H1 (cell line): ENCODE data around the gene ATP1B3. TPM values are rescaled to one million over a fixed set of nuclear protein-coding genes. Genes with fewer than 3 reads are reported as not detected.

Source experiments
- CTCF ChIA-PET: fragments of 300-600 bp; sonication (Branson Sonifier 250); formaldehyde crosslinking; loops from one replicate; lab custom pipeline; 2021; ENCODE audit not compliant: partially characterized antibody; lab: Charles Lee
- POLR2A ChIA-PET: fragments of 300-600 bp; sonication (Branson Sonifier 250); formaldehyde crosslinking; loops from one replicate; lab custom pipeline; 2021; ENCODE audit warnings: inconsistent platforms; ENCODE audit not compliant: partially characterized antibody; lab: Charles Lee
- DNase-seq, 2 experiments: peaks; one replicate each; pipeline versions ENCODE4 v3.0.0 to v3.0.0-alpha.2; 2010 to 2022; ENCODE audit warnings: low spot score in 2 of 2, low read depth in 1 of 2, mixed read lengths in 1 of 2
- FAIRE-seq: peaks from 2 replicates; lab custom pipeline; 2011; peaks lifted over from hg19 to GRCh38; lab: Jason Lieb, UNC
- H2AFZ ChIP-seq: 2 replicates; pipeline ENCODE4 v1.8.1; 2012; ENCODE audit warnings: low read length, inconsistent platforms
- H2AK5ac ChIP-seq: 2 replicates; pipeline ENCODE4 v1.6.1; 2013; ENCODE audit warnings: low read depth, low read length
- H2BK120ac ChIP-seq: replicated peaks from 2 replicates; pipeline ENCODE3; 2013; ENCODE audit warnings: low read depth, low read length, inconsistent platforms
- H2BK12ac ChIP-seq: 2 replicates; pipeline ENCODE4 v1.6.1; 2013; ENCODE audit warnings: low read depth, low read length
- H2BK15ac ChIP-seq: 2 replicates; pipeline ENCODE4 v1.6.1; 2013; ENCODE audit warnings: low read length
- H2BK20ac ChIP-seq: 2 replicates; pipeline ENCODE4 v1.6.1; 2013; ENCODE audit warnings: low read length
- H2BK5ac ChIP-seq: 2 replicates; pipeline ENCODE4 v1.6.1; 2013; ENCODE audit warnings: low read depth, low read length
- H3K14ac ChIP-seq: 2 replicates; pipeline ENCODE4 v1.6.1; 2013; ENCODE audit warnings: inconsistent platforms; ENCODE audit not compliant: insufficient read length
- H3K18ac ChIP-seq: 2 replicates; pipeline ENCODE4 v1.6.1; 2013; ENCODE audit warnings: low read length; ENCODE audit errors: extremely low read depth
- H3K23ac ChIP-seq: 2 replicates; pipeline ENCODE4 v1.6.1; 2013; ENCODE audit warnings: inconsistent platforms; ENCODE audit not compliant: insufficient read length
- H3K23me2 ChIP-seq: 2 replicates; pipeline ENCODE4 v1.6.1; 2013; ENCODE audit warnings: low read depth, low read length
- H3K27ac ChIP-seq: 2 replicates; pipeline ENCODE4 v1.6.1; 2011; ENCODE audit warnings: low read depth, low read length, inconsistent platforms
- H3K27me3 ChIP-seq, 4 experiments: replicated peaks in 1 of 4; 1 replicate in 1 of 4; 2 replicates in 3 of 4; pipeline versions ENCODE4 v1.6.1 to v1.8.1; 2011 to 2013; ENCODE audit warnings: low read length in 3 of 4, mild to moderate bottlenecking in 3 of 4, inconsistent platforms in 2 of 4, mixed read lengths in 2 of 4, moderate library complexity in 1 of 4; ENCODE audit not compliant: control insufficient read depth in 3 of 4, insufficient read depth in 3 of 4; ENCODE audit errors: extremely low read depth in 1 of 4
- H3K36me3 ChIP-seq, 4 experiments: 2 replicates each; pipeline versions ENCODE4 v1.6.1 to v1.8.1; 2011 to 2013; ENCODE audit warnings: mild to moderate bottlenecking in 4 of 4, low read length in 3 of 4, moderate library complexity in 2 of 4, control low read depth in 1 of 4, inconsistent platforms in 1 of 4; ENCODE audit not compliant: insufficient read depth in 4 of 4, control insufficient read depth in 2 of 4
- H3K4ac ChIP-seq: replicated peaks from 2 replicates; pipeline ENCODE3; 2013; ENCODE audit warnings: low read length, low read depth, mixed read lengths, inconsistent platforms; ENCODE audit not compliant: insufficient read length
- H3K4me1 ChIP-seq, 4 experiments: replicated peaks in 1 of 4; 1 replicate in 1 of 4; 2 replicates in 3 of 4; pipeline versions ENCODE4 v1.6.1 to v1.8.1; 2011 to 2013; ENCODE audit warnings: low read length in 3 of 4, inconsistent platforms in 2 of 4, mixed read lengths in 1 of 4; ENCODE audit not compliant: insufficient read depth in 4 of 4, control insufficient read depth in 3 of 4
- H3K4me2 ChIP-seq, 2 experiments: 2 replicates each; pipeline versions ENCODE4 v1.6.1 to v1.8.1; 2011 to 2013; ENCODE audit warnings: low read depth in 2 of 2, low read length in 2 of 2, control low read depth in 1 of 2, inconsistent platforms in 1 of 2, mild to moderate bottlenecking in 1 of 2; ENCODE audit not compliant: insufficient read depth in 1 of 2
- H3K4me3 ChIP-seq, 4 experiments: fragments of 200-600, 300-600 bp in 1 of 4; sonication (generic), shearing (Covaris generic), sonication (Bioruptor Twin) in 1 of 4; 2 replicates each; pipeline versions ENCODE4 v1.5.1 to v1.8.1; 2011 to 2016; ENCODE audit warnings: low read length in 4 of 4, low read depth in 3 of 4, control low read depth in 2 of 4, inconsistent platforms in 2 of 4, mild to moderate bottlenecking in 2 of 4, mixed read lengths in 1 of 4, moderate library complexity in 1 of 4; ENCODE audit not compliant: insufficient read depth in 2 of 4; ENCODE audit errors: extremely low read depth in 1 of 4
- H3K56ac ChIP-seq: replicated peaks from 2 replicates; pipeline ENCODE3; 2013; ENCODE audit warnings: low read depth, mild to moderate bottlenecking, mixed read lengths, low read length, inconsistent platforms; ENCODE audit not compliant: insufficient read length
- H3K79me1 ChIP-seq: 2 replicates; pipeline ENCODE4 v1.6.1; 2013; ENCODE audit warnings: low read depth, low read length, control low read depth
- H3K79me2 ChIP-seq, 2 experiments: 2 replicates each; pipeline versions ENCODE4 v1.6.1 to v1.8.1; 2012 to 2013; ENCODE audit warnings: low read length in 2 of 2, mild to moderate bottlenecking in 2 of 2, inconsistent platforms in 1 of 2; ENCODE audit not compliant: insufficient read depth in 2 of 2, control insufficient read depth in 1 of 2
- H3K9ac ChIP-seq, 4 experiments: replicated peaks in 1 of 4; 1 replicate in 1 of 4; 2 replicates in 3 of 4; pipeline versions ENCODE4 v1.6.1 to v1.8.1; 2011 to 2013; ENCODE audit warnings: low read depth in 3 of 4, low read length in 3 of 4, control low read depth in 2 of 4, mild to moderate bottlenecking in 2 of 4, moderate library complexity in 2 of 4, inconsistent platforms in 1 of 4; ENCODE audit errors: extremely low read depth in 1 of 4
- H3K9me3 ChIP-seq, 2 experiments: 2 replicates each; pipeline versions ENCODE4 v1.6.1 to v1.8.1; 2012 to 2013; ENCODE audit warnings: mild to moderate bottlenecking in 2 of 2, moderate library complexity in 2 of 2, control low read depth in 1 of 2, inconsistent platforms in 1 of 2, low read depth in 1 of 2, low read length in 1 of 2, mixed read lengths in 1 of 2; ENCODE audit not compliant: insufficient read depth in 2 of 2
- H4K20me1 ChIP-seq, 2 experiments: replicated peaks in 1 of 2; 2 replicates each; pipeline versions ENCODE3 to v1.8.1; 2011 to 2013; ENCODE audit warnings: inconsistent platforms in 2 of 2, low read length in 2 of 2, mild to moderate bottlenecking in 1 of 2; ENCODE audit not compliant: insufficient read depth in 2 of 2, control insufficient read depth in 1 of 2
- H4K5ac ChIP-seq: 2 replicates; pipeline ENCODE4 v1.6.1; 2013; ENCODE audit warnings: low read length, low read depth, mixed read lengths, inconsistent platforms; ENCODE audit not compliant: insufficient read length
- H4K8ac ChIP-seq: 2 replicates; pipeline ENCODE4 v1.8.0; 2013; ENCODE audit warnings: mild to moderate bottlenecking, moderate library complexity, low read length, inconsistent platforms; ENCODE audit not compliant: insufficient read depth; ENCODE audit errors: extremely low read depth
- H4K91ac ChIP-seq: replicated peaks from 2 replicates; pipeline ENCODE3; 2013; ENCODE audit warnings: low read length, mixed read lengths, inconsistent platforms; ENCODE audit not compliant: insufficient read length
- ATF3 ChIP-seq: IDR thresholded peaks from 2 replicates; pipeline ENCODE4 v1.6.1; 2011; ENCODE audit warnings: low read depth, mild to moderate bottlenecking, low read length; ENCODE audit not compliant: insufficient read depth
- BRCA1 ChIP-seq: IDR thresholded peaks from 2 replicates; pipeline ENCODE4 v1.6.1; 2012; ENCODE audit warnings: low read depth, low read length, improper control_type of control experiment
- CEBPB ChIP-seq: IDR thresholded peaks from 2 replicates; pipeline ENCODE4 v1.6.1; 2012; ENCODE audit warnings: low read depth, low read length
- CREB1 ChIP-seq: IDR thresholded peaks from 2 replicates; pipeline ENCODE4 v1.6.1; 2012; ENCODE audit warnings: inconsistent platforms
- E2F6 ChIP-seq: IDR thresholded peaks from 2 replicates; pipeline ENCODE4 v1.6.1; 2012; ENCODE audit warnings: inconsistent platforms
- EP300 ChIP-seq, 2 experiments: IDR thresholded peaks; 1 replicate in 1 of 2; 2 replicates in 1 of 2; pipeline ENCODE4 v1.6.1; 2011 to 2012; ENCODE audit warnings: low read depth in 2 of 2, low read length in 2 of 2, mild to moderate bottlenecking in 2 of 2, borderline replicate concordance in 1 of 2, inconsistent platforms in 1 of 2, moderate library complexity in 1 of 2
- FOSL1 ChIP-seq: IDR thresholded peaks from 2 replicates; pipeline ENCODE4 v1.6.1; 2011; ENCODE audit warnings: mild to moderate bottlenecking, low read depth, low read length, moderate library complexity; ENCODE audit not compliant: insufficient read depth
- HDAC2 ChIP-seq, 2 experiments: fragments of 300-600 bp in 1 of 2; sonication (generic) in 1 of 2; IDR thresholded peaks; 2 replicates each; pipeline ENCODE4 v1.6.1; 2011 to 2012; ENCODE audit warnings: low read depth in 2 of 2, low read length in 2 of 2, mild to moderate bottlenecking in 2 of 2, moderate library complexity in 2 of 2, borderline replicate concordance in 1 of 2, inconsistent platforms in 1 of 2
- PHF8 ChIP-seq: fragments of 200-600 bp; sonication (generic); conservative IDR thresholded peaks from 2 replicates; pipeline ENCODE4 v1.7.1; 2012; ENCODE audit warnings: low read depth, mild to moderate bottlenecking, inconsistent platforms, low read length, moderate library complexity
- RBBP5 ChIP-seq: IDR thresholded peaks from 2 replicates; pipeline ENCODE4 v1.7.1; 2012; ENCODE audit warnings: low read depth, mild to moderate bottlenecking, inconsistent platforms, low read length, moderate library complexity, borderline replicate concordance
- RXRA ChIP-seq: IDR thresholded peaks from 2 replicates; pipeline ENCODE4 v1.6.1; 2011; ENCODE audit warnings: low read depth, mild to moderate bottlenecking, low read length, moderate library complexity; ENCODE audit not compliant: insufficient read depth
- SP1 ChIP-seq: IDR thresholded peaks from 2 replicates; pipeline ENCODE4 v1.6.1; 2011; ENCODE audit warnings: low read depth, low read length
- TEAD4 ChIP-seq: IDR thresholded peaks from 2 replicates; pipeline ENCODE4 v1.6.1; 2012; ENCODE audit warnings: low read depth, low read length, inconsistent platforms, mixed read lengths
- WGBS, 2 experiments: shearing (Covaris generic) in 1 of 2; methylation state at CpG; one replicate each; pipeline versions ENCODE4 v1.1.6 to v1.1.7; 2013 to 2015; ENCODE audit warnings: low lambda C conversion rate in 2 of 2, mixed read lengths in 2 of 2, inconsistent platforms in 1 of 2, low coverage in 1 of 2, missing lambda C conversion rate in 1 of 2; ENCODE audit not compliant: insufficient replicate concordance in 2 of 2, insufficient coverage in 1 of 2, insufficient read length in 1 of 2; ENCODE audit errors: extremely low coverage in 1 of 2, missing lambda C conversion rate in 1 of 2; 5-methylcytosine and 5-hydroxymethylcytosine counted together
- polyA plus RNA-seq, 7 experiments: library from polyadenylated mRNA; depleted of rRNA in 3 of 7; stranded (reverse) in 5 of 7; unstranded in 2 of 7; fragments of >200 nt in 5 of 7; fragments of 200-250 nt in 2 of 7; gene quantifications; 1 replicate in 5 of 7; 2 replicates in 1 of 7; 4 replicates in 1 of 7; pipeline versions ENCODE4 v1.2.1 to v1.2.3, GENCODE V29; 2011 to 2013; ENCODE audit warnings: missing spikeins in 2 of 7, mixed read lengths in 2 of 7
- total RNA-seq: library from RNA; stranded (reverse); fragmentation: NEBNext Ultra II Directional; extraction: Animal tissue kit (Norgen Biotek cat#: 25700); gene quantifications from 2 replicates; pipeline ENCODE4 v1.2.1, GENCODE V29; 2021

The ATP1B3 gene
- total and polyA plus RNA-seq, 2 of the 8 experiments (the other 6 are each of a cell fraction or from before 2014, with no cell fraction given): 233 to 342 TPM

- 98% methylated on average over 4 of the region's 4 CpGs; no CpG with 5 or more reads in 1 of the 2 experiments for WGBS, 2 experiments
- no peak overlapping the region for H3K27ac ChIP-seq
- TF ChIP-seq TEAD4 (no peak), HDAC2 (IDR thresholded peaks at IDR 0.05; ENCODE audit: borderline replicate concordance in 1 of 2, low read depth in 2 of 2, low read length in 2 of 2) (no peak), EP300 (IDR thresholded peaks at IDR 0.05; ENCODE audit: borderline replicate concordance in 1 of 2, low read depth in 2 of 2, low read length in 2 of 2) (no peak), CEBPB (no peak), E2F6 (no peak), RXRA (no peak), ATF3 (no peak), SP1 (no peak), CREB1 (no peak), FOSL1 (no peak), PHF8 (no peak), RBBP5 (no peak), BRCA1 (no peak)
Measured at GRCh38 chr3:141920701-141921100, 44.3 kb downstream of the ATP1B3 start.

More at GRCh38 chr3:141920701-141921100, 44.3 kb downstream of the ATP1B3 start:
- Histone ChIP-seq H3K79me1 (no peaks in the 10 kb centered on the region), H2BK5ac (no peak overlapping the region), H3K14ac (no peak overlapping the region), H3K79me2 (no peaks in the 10 kb centered on the region), H2AK5ac (no peak overlapping the region), H3K4me2 (no peak overlapping the region), H3K4ac (no peak overlapping the region), H2BK20ac (no peak overlapping the region), H3K23me2 (no peaks in the 10 kb centered on the region; the same call in 1 of the 2 replicates), H2BK12ac (no peak overlapping the region), H2BK15ac (no peak overlapping the region), H3K56ac (no peak overlapping the region), H3K9me3 (no peaks in the 10 kb centered on the region), H3K18ac (no peak overlapping the region), H4K8ac (no peak overlapping the region), H3K4me1 (no peaks in the 10 kb centered on the region), H3K23ac (no peak overlapping the region), H3K9ac (no peak overlapping the region), H3K4me3 (no peak overlapping the region), H4K20me1 (no peaks in the 10 kb centered on the region), H4K91ac (no peak overlapping the region), H2BK120ac (no peak overlapping the region), H2AFZ (no peak overlapping the region), H4K5ac (no peak overlapping the region), H3K27me3 (no peaks in the 10 kb centered on the region), H3K36me3 (peaks cover 5 to 68% (median 28%) of the 10 kb centered on the region in 4 experiments; a peak in 6 of 8 replicates)
- POLR2A ChIA-PET: interaction anchor here (0.6 kb wide), 1 partner anchor 251 kb away, joined by 3 read pairs; no protein-coding TSS in a partner anchor
- CTCF ChIA-PET: interaction anchor here (0.7 kb wide), 1 partner anchor 9 kb away, joined by 3 read pairs; no protein-coding TSS in a partner anchor
- no peak for FAIRE-seq
- no peak for DNase-seq
